T-helper 2 cell treated with Interferon-gamma antibody and Interleukin-4, amounts not matched to agents 5 μg/mL and 100 μg/mL, for 36 hours (primary cell): ENCODE data around the gene TMEM92.
A peak's percentile ranks its signal among the peaks of the same experiment; 100 is the strongest.

Source experiments
- DNase-seq: peaks from one replicate; pipeline ENCODE4 v3.0.0; 2021; ENCODE audit warnings: low spot score
- H3K27ac Mint-ChIP-seq: one replicate; pipeline ENCODE4 v1.8.0; 2021; ENCODE audit warnings: mild to moderate bottlenecking, mixed read lengths
- H3K27me3 Mint-ChIP-seq: one replicate; pipeline ENCODE4 v1.8.0; 2021; ENCODE audit warnings: low read depth, mixed read lengths
- H3K36me3 Mint-ChIP-seq: one replicate; pipeline ENCODE4 v1.8.0; 2021; ENCODE audit warnings: low read depth, mixed read lengths
- H3K4me1 Mint-ChIP-seq: one replicate; pipeline ENCODE4 v1.8.0; 2021; ENCODE audit warnings: low read depth, mixed read lengths
- H3K4me3 Mint-ChIP-seq: one replicate; pipeline ENCODE4 v1.8.0; 2022; ENCODE audit warnings: mild to moderate bottlenecking, moderate library complexity, mixed read lengths
- H3K9me3 Mint-ChIP-seq: one replicate; pipeline ENCODE4 v1.8.0; 2021; ENCODE audit warnings: mixed read lengths

The TMEM92 gene

GRCh38 chr17:50274142-50274896 is at the start of gene TMEM92:
Gene TMEM92 (plus strand): TSS chr17:50274466. CDS start chr17:50274502, 36 bp downstream.
- peak; percentile 39 for DNase-seq
- H3K27me3 Mint-ChIP-seq, result peaks cover 3% of the 10 kb centered on the region

DNA sequence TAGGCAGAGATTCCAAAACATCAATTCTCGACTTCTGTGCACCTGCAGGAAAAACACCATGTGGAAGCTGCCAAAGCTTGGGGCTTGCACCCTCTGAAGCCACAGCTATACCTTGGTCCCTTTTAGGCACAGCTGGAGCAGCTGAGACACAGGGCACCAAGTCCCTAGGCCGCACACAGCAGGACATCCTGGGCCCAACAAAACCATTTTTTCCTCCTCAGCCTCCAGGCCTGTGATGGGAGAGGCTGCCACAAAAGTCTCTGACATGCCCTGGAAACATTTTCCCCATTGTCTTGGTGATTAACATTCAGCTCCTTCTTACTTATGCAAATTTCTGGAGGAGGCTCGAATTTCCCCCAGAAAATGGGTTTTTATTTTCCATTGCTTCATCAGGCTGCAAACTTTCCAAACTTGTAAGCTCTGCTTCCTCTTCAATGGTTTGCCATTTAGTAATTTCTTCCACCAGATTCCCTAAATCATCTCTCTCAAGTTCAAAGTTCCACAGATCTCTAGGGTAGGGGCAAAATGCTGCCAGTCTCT is 48.5 kb upstream of the TMEM92 start:
- Mint-ChIP-seq H3K27ac (no peak overlapping the region), H3K27me3 (peaks cover 3% of the 10 kb centered on the region), H3K9me3 (peaks cover 18% of the 10 kb centered on the region), H3K4me1 (peaks cover 7% of the 10 kb centered on the region), H3K4me3 (no peak overlapping the region), H3K36me3 (no peaks in the 10 kb centered on the region)
- no peak for DNase-seq

More at GRCh38 chr17:50274142-50274896, at the start of gene TMEM92:
- Mint-ChIP-seq H3K36me3 (no peaks in the 10 kb centered on the region), H3K4me3 (peak within 1 kb of the TSS; percentile 62), H3K9me3 (no peaks in the 10 kb centered on the region), H3K27ac (peak within 1 kb of the TSS; percentile 52), H3K4me1 (peaks cover 16% of the 10 kb centered on the region)

DNA sequence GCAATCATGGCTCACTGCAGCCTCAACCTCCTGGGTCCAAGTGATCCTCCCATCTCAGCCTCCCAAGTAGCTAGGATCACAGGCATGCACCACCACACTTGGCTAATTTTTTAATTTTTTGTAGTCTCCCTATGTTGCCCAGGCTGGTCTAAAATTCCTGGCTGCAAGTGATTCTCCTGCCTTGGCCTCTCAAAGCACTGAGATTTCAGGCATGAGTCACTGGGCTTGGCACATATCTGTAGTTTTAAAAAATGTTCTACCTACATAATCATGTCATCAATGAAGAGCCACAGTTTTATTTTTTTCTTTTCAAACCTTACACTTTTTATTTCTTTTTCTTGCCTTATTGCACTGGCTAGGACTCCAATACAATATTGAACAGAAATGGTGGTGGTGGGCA is 39.7 kb upstream of the TMEM92 start:
- H3K4me3 Mint-ChIP-seq, result no peak overlapping the region
- H3K36me3 Mint-ChIP-seq, result no peaks in the 10 kb centered on the region
- peaks cover 2% of the 10 kb centered on the region for H3K4me1 Mint-ChIP-seq
- peaks cover 55% of the 10 kb centered on the region for H3K27me3 Mint-ChIP-seq
- H3K9me3 Mint-ChIP-seq, result peaks cover 5% of the 10 kb centered on the region
- no peak for DNase-seq
- no peak overlapping the region for H3K27ac Mint-ChIP-seq

DNA sequence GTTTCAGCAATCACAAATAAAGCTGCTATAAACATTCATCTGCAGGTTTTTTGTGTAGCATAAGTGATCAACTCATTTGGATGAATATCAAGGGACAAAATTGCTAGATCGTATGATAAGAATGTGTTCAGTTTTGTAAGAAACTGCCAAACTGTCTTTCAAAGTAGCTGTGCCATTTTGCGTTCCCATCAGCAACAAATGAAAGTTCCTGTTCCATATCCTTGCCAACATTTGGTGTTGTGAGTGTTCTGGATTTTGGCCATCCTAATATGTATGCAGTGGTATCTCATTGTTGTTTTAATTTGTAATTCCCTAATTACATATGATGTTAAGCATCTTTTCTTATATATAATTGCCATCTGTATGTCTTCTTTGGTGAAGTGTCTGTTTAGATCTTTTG is 36.4 kb upstream of the TMEM92 start:
- H3K36me3 Mint-ChIP-seq, result no peaks in the 10 kb centered on the region
- no peak for DNase-seq
- H3K4me3 Mint-ChIP-seq, result no peak overlapping the region
- H3K9me3 Mint-ChIP-seq, result peaks cover 5% of the 10 kb centered on the region
- H3K27me3 Mint-ChIP-seq, result peaks cover 50% of the 10 kb centered on the region
- H3K4me1 Mint-ChIP-seq, result peaks cover 2% of the 10 kb centered on the region
- no peak overlapping the region for H3K27ac Mint-ChIP-seq

DNA sequence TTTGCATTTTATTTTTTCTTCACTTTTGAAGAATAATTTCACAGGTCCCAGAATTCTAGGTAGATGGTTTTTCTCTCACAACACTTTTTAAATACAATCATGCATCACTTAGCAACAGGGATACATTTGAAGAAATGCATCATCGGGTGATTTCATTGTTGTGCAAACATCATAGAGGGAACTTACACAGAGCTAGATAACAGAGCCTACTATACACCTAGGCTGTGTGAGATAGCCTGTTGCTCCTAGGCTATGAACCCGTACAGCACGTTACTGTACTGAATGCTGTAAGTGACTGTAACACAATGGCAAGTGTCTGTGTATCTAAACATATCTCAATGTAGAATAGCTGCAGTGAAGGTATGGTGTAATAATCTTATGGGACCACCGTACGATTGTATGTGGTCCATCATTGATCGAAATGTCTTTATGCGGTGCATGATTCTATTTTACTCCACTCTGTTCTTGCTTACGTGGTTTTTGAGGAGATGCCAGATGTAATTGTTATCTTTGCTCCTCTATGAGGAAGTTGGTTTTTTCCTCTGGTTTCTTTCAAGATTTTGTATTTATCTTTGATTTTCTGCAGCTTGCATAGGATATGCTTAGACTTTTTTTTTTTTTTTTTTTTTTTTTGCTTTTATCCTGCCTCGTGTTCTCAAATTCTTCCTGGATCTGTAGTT is 35.5 kb upstream of the TMEM92 start:
- H3K27ac Mint-ChIP-seq, result no peak overlapping the region
- no peak for DNase-seq
- H3K4me3 Mint-ChIP-seq, result no peak overlapping the region
- H3K36me3 Mint-ChIP-seq, result no peaks in the 10 kb centered on the region
- H3K4me1 Mint-ChIP-seq, result peaks cover 2% of the 10 kb centered on the region
- peaks cover 5% of the 10 kb centered on the region for H3K9me3 Mint-ChIP-seq
- H3K27me3 Mint-ChIP-seq, result peaks cover 45% of the 10 kb centered on the region

DNA sequence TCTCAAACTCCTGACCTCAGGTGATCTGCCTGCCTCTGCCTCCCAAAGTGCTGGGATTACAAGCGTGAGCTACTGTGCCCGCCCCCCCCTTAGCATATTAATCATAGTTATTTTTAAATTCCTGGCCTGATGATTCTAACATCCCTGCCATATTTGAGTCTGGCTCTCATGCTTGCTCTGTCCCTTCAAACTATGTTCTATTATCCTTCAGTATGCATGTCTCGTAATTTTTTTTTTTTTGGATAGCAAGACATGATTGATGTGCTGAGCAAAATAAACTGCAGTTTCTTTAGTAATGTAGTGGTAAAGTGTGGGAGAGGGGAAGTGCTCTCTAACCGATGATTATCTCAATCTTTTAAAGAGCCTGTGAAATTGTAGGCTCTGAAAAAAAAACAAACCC is 34.3 kb upstream of the TMEM92 start:
- H3K4me1 Mint-ChIP-seq, result peaks cover 2% of the 10 kb centered on the region
- no peak overlapping the region for H3K4me3 Mint-ChIP-seq
- H3K27me3 Mint-ChIP-seq, result peaks cover 44% of the 10 kb centered on the region
- H3K36me3 Mint-ChIP-seq, result no peaks in the 10 kb centered on the region
- H3K27ac Mint-ChIP-seq, result no peak overlapping the region
- no peak for DNase-seq
- no peaks in the 10 kb centered on the region for H3K9me3 Mint-ChIP-seq

- Mint-ChIP-seq H3K4me1 (peaks cover 2% of the 10 kb centered on the region), H3K9me3 (no peaks in the 10 kb centered on the region), H3K27me3 (peaks cover 37% of the 10 kb centered on the region), H3K27ac (no peak overlapping the region), H3K36me3 (no peaks in the 10 kb centered on the region), H3K4me3 (no peak overlapping the region)
- no peak for DNase-seq
Measured at GRCh38 chr17:50240851-50241250, 33.4 kb upstream of the TMEM92 start.

DNA sequence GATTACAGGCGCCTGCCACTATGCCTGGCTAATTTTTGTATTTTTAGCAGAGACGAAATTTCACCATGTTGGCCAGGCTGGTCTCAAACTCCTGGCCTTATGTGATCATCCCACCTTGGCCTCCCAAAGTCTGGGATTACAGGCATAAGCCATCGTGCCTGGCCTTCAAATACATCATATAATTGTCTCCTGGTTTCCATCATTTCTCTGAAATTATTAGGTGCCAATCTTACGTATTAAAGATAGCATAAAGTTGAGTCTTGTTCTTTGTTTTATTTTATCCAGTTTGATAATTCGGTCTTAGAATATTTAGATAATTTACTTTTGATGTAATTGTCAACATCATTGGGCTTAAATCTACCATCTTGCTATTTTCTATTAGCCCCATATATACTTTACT is 32.8 kb upstream of the TMEM92 start:
- no peaks in the 10 kb centered on the region for H3K36me3 Mint-ChIP-seq
- peaks cover 35% of the 10 kb centered on the region for H3K27me3 Mint-ChIP-seq
- H3K4me3 Mint-ChIP-seq, result no peak overlapping the region
- no peak for DNase-seq
- no peaks in the 10 kb centered on the region for H3K9me3 Mint-ChIP-seq
- H3K4me1 Mint-ChIP-seq, result peaks cover 2% of the 10 kb centered on the region
- H3K27ac Mint-ChIP-seq, result no peak overlapping the region

- Mint-ChIP-seq H3K27me3 (peaks cover 27% of the 10 kb centered on the region), H3K4me1 (peaks cover 2% of the 10 kb centered on the region), H3K27ac (no peak overlapping the region), H3K4me3 (no peak overlapping the region), H3K36me3 (peaks cover 2% of the 10 kb centered on the region), H3K9me3 (peaks cover 19% of the 10 kb centered on the region)
- DNase-seq, result no peak
Measured at GRCh38 chr17:50244771-50245170, 29.5 kb upstream of the TMEM92 start.

DNA sequence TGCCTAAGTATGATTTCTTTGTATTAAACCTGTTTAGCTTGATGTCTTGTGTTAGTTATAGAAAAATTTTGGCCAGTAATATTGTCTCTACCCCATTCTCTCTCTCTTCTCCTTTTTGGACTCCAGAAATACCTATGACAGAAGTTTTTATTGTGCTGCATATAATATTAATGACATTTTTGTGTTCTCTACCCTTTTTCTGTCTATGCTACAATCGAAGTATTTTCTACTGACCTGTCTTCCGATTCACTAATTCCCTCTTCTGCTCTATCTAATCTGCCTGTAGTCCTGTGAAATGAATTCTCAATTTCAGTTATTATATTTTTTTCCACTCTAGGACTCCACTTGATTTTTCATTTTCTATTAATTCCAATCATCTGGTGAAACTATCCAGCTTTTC is 26.0 kb upstream of the TMEM92 start:
- H3K36me3 Mint-ChIP-seq, result peaks cover 2% of the 10 kb centered on the region
- no peak for DNase-seq
- H3K27ac Mint-ChIP-seq, result no peak overlapping the region

DNA sequence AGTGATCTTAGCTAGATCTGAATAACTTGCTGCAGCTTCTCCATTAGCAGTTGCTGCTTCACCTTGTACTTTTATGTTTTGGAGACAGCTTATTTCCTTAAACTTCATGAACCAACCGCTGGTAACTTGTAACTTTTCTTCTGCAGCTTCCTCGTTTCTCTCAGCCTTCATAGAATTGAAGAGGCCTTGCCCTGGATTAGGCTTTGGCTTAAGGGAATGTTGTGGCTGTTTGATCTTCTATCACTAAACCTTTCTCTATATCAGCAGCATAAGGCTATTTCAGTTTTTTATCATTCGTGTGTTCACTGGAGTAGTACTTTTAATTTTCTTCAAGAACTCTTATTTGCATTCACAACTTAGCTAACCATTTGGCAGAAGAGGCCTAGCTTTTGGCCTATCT is 21.5 kb upstream of the TMEM92 start:
- DNase-seq, result no peak
- H3K27me3 Mint-ChIP-seq, result peaks cover 23% of the 10 kb centered on the region
- peaks cover 2% of the 10 kb centered on the region for H3K36me3 Mint-ChIP-seq
- H3K27ac Mint-ChIP-seq, result no peak overlapping the region
- peaks cover 19% of the 10 kb centered on the region for H3K9me3 Mint-ChIP-seq
- H3K4me3 Mint-ChIP-seq, result no peak overlapping the region
- no peaks in the 10 kb centered on the region for H3K4me1 Mint-ChIP-seq

More for the DNA sequence above, 26.0 kb upstream of the TMEM92 start:
- Mint-ChIP-seq H3K4me1 (no peaks in the 10 kb centered on the region), H3K27me3 (peaks cover 23% of the 10 kb centered on the region), H3K4me3 (no peak overlapping the region), H3K9me3 (peaks cover 19% of the 10 kb centered on the region)

- no peaks in the 10 kb centered on the region for H3K36me3 Mint-ChIP-seq
- no peaks in the 10 kb centered on the region for H3K9me3 Mint-ChIP-seq
- DNase-seq, result no peak
- H3K27me3 Mint-ChIP-seq, result peaks cover 13% of the 10 kb centered on the region
- no peak overlapping the region for H3K4me3 Mint-ChIP-seq
- no peaks in the 10 kb centered on the region for H3K4me1 Mint-ChIP-seq
- no peak overlapping the region for H3K27ac Mint-ChIP-seq
Measured at GRCh38 chr17:50255766-50256635, 18.3 kb upstream of the TMEM92 start.

GRCh38 chr17:50256826-50257618 is 17.2 kb upstream of the TMEM92 start:
- H3K4me1 Mint-ChIP-seq, result no peaks in the 10 kb centered on the region
- H3K36me3 Mint-ChIP-seq, result no peaks in the 10 kb centered on the region
- H3K9me3 Mint-ChIP-seq, result no peaks in the 10 kb centered on the region
- no peak overlapping the region for H3K4me3 Mint-ChIP-seq
- H3K27ac Mint-ChIP-seq, result no peak overlapping the region
- peaks cover 10% of the 10 kb centered on the region for H3K27me3 Mint-ChIP-seq
- no peak for DNase-seq
